ENCODE measurements around the gene FAM200B.

- TF ChIP-seq TAF1 (IDR thresholded peaks at IDR 0.05; ENCODE audit: borderline replicate concordance, insufficient read depth, low read length) (no peak), SIN3A (IDR thresholded peaks at IDR 0.05; ENCODE audit: borderline replicate concordance, insufficient read depth, low read length) (no peak), POLR2AphosphoS5 (IDR thresholded peaks at IDR 0.05; ENCODE audit: low read depth, low read length) (no peak)
Measured at GRCh38 chr4:15716115-15716514, 34.5 kb downstream of the FAM200B start.

Data from PFSK-1 (cell line).